ENCODE results near the gene PSMB2.

- no peak for TF ChIP-seq ZC3H10 (CRISPR knock-in tag; IDR thresholded peaks at IDR 0.05)
- no peak for TF ChIP-seq PATZ1 (CRISPR knock-in tag; IDR thresholded peaks at IDR 0.05; ENCODE audit: borderline replicate concordance)
- TF ChIP-seq ZFP3 (CRISPR knock-in tag; IDR thresholded peaks at IDR 0.05) = no peak
- no peak for TF ChIP-seq PPARA (CRISPR knock-in tag; IDR thresholded peaks at IDR 0.05; ENCODE audit: borderline replicate concordance)
- TF ChIP-seq ZNF8 (CRISPR knock-in tag; IDR thresholded peaks at IDR 0.05) = no peak
- no peak for TF ChIP-seq ZNF565 (CRISPR knock-in tag; conservative IDR thresholded peaks at IDR 0.05; ENCODE audit: low read depth)
- no peak for TF ChIP-seq OSR1 (CRISPR knock-in tag; IDR thresholded peaks at IDR 0.05)
- no peak for TF ChIP-seq RARB (CRISPR knock-in tag; IDR thresholded peaks at IDR 0.05)
- TF ChIP-seq ESRRG (CRISPR knock-in tag; IDR thresholded peaks at IDR 0.05) = no peak
- TF ChIP-seq GLIS3 (CRISPR knock-in tag; IDR thresholded peaks at IDR 0.05) = no peak
- no peak for TF ChIP-seq TCF4 (CRISPR knock-in tag; IDR thresholded peaks at IDR 0.05; ENCODE audit: borderline replicate concordance)
- TF ChIP-seq ZFP30 (CRISPR knock-in tag; IDR thresholded peaks at IDR 0.05) = no peak
- TF ChIP-seq TOX (CRISPR knock-in tag; IDR thresholded peaks at IDR 0.05; ENCODE audit: borderline replicate concordance) = no peak
Observed at GRCh38 chr1:35622510-35623178, 18.7 kb downstream of the PSMB2 start.

All from SK-N-SH treated with all-trans-retinoic acid at 6 μM for 48 hours (cell line).